GM12878 (cell line): ENCODE results near the gene DENR. TPM values are rescaled to one million over a fixed set of nuclear protein-coding genes. Genes with fewer than 3 reads are reported as not detected.

Experiments
- CBX5 ChIP-seq: sonication (generic); IDR thresholded peaks from 2 replicates; pipeline ENCODE4 v1.6.1; 2016; ENCODE audit warnings: low read depth, moderate library complexity, mild to moderate bottlenecking, inconsistent platforms
- EED ChIP-seq: sonication (generic); IDR thresholded peaks from 2 replicates; pipeline ENCODE4 v1.6.1; 2016; ENCODE audit warnings: antibody characterized with exemption, low read depth
- GABPA ChIP-seq: IDR thresholded peaks from 2 replicates; pipeline ENCODE4 v1.6.1; 2014; ENCODE audit warnings: antibody characterized with exemption, low read depth, mild to moderate bottlenecking, inconsistent platforms
- IRF4 ChIP-seq: IDR thresholded peaks from 2 replicates; pipeline ENCODE4 v1.6.1; 2011; ENCODE audit warnings: low read depth, low read length
- JUNB ChIP-seq: IDR thresholded peaks from 2 replicates; pipeline ENCODE4 v1.6.1; 2016; ENCODE audit warnings: antibody characterized with exemption, mild to moderate bottlenecking
- JUND ChIP-seq: IDR thresholded peaks from 2 replicates; pipeline ENCODE4 v1.6.1; 2012; ENCODE audit warnings: low read depth, mild to moderate bottlenecking, low read length, improper control_type of control experiment, moderate library complexity
- MEF2A ChIP-seq: IDR thresholded peaks from 2 replicates; pipeline ENCODE4 v1.6.1; 2011; ENCODE audit warnings: low read depth, mild to moderate bottlenecking, low read length, moderate library complexity; ENCODE audit not compliant: insufficient read depth
- MEF2B ChIP-seq: fragments of 450-650 bp; IDR thresholded peaks from 2 replicates; pipeline ENCODE4 v1.6.1; 2018; ENCODE audit warnings: mild to moderate bottlenecking, moderate library complexity; ENCODE audit not compliant: partially characterized antibody, poor library complexity, severe bottlenecking
- MTA2 ChIP-seq: fragments of 450-650 bp; IDR thresholded peaks from 2 replicates; pipeline ENCODE4 v1.6.1; 2016; ENCODE audit warnings: low read depth, mild to moderate bottlenecking, moderate library complexity
- PKNOX1 ChIP-seq: fragments of 450-650 bp; IDR thresholded peaks from 2 replicates; pipeline ENCODE4 v1.6.1; 2016; ENCODE audit warnings: mild to moderate bottlenecking
- RELA ChIP-seq: fragments of 450-650 bp; IDR thresholded peaks from 2 replicates; pipeline ENCODE4 v1.8.0; 2014; ENCODE audit warnings: borderline replicate concordance; ENCODE audit not compliant: partially characterized antibody
- RUNX3 ChIP-seq: IDR thresholded peaks from 2 replicates; pipeline ENCODE4 v1.6.1; 2012; ENCODE audit warnings: low read length, inconsistent platforms
- SIN3A ChIP-seq: IDR thresholded peaks from 2 replicates; pipeline ENCODE4 v1.6.1; 2012; ENCODE audit warnings: low read depth, low read length, improper control_type of control experiment
- SREBF2 ChIP-seq: IDR thresholded peaks from 2 replicates; pipeline ENCODE4 v1.6.1; 2012; ENCODE audit warnings: mild to moderate bottlenecking, low read length
- ZNF217 ChIP-seq: fragments of 450-650 bp; IDR thresholded peaks from 2 replicates; pipeline ENCODE4 v1.6.1; 2017; ENCODE audit warnings: antibody characterized with exemption, mild to moderate bottlenecking
- ZNF24 ChIP-seq: fragments of 450-650 bp; IDR thresholded peaks from 2 replicates; pipeline ENCODE4 v1.6.1; 2017; ENCODE audit warnings: antibody characterized with exemption, mild to moderate bottlenecking
- polyA plus RNA-seq, 11 experiments: library from polyadenylated mRNA; depleted of rRNA in 4 of 11; unstranded in 6 of 11; stranded (reverse) in 5 of 11; fragments of >200 nt; fragmentation: Nextera tagmentation in 4 of 11; fragmentation: Illumina TruSeq in 1 of 11; extraction: Ambion mirVana in 4 of 11; extraction: Trizol in 1 of 11; gene quantifications; 1 replicate in 1 of 11; 2 replicates in 10 of 11; pipeline versions ENCODE4 v1.2.1 to v1.2.3, GENCODE V29; 2011 to 2016; ENCODE audit warnings: inconsistent platforms in 2 of 11, missing spikeins in 2 of 11, low read depth in 1 of 11
- total RNA-seq, 4 experiments: library from RNA; depleted of rRNA in 3 of 4; stranded (reverse); fragments of >200 nt in 3 of 4; fragmentation: Illumina TruSeq in 1 of 4; extraction: Trizol in 1 of 4; gene quantifications; 2 replicates each; pipeline versions ENCODE4 v1.2.1 to v1.2.3, GENCODE V29; 2013 to 2021
- TF ChIP-seq, protein P1 (sequence below): fragments of 450-650 bp; IDR thresholded peaks from 2 replicates; pipeline ENCODE4 v1.6.1; 2017; ENCODE audit warnings: low read depth, mild to moderate bottlenecking, moderate library complexity

Gene DENR
- total and polyA plus RNA-seq, 10 of the 15 experiments (the other 5 are each of a cell fraction or from before 2014, with no cell fraction given) = 29.4 to 97.7 (median 58.3) TPM

GRCh38 chr12:122726080-122726558 lies 26.5 kb upstream of the DENR start (continued):
- peak; percentile 69; the same call in 1 of the 2 replicates for TF ChIP-seq ZNF217
- peak; percentile 94 for TF ChIP-seq EED
- 0 out of 2 replicates have a peak, but pooled peaks have one; percentile 55 for TF ChIP-seq JUNB
- TF ChIP-seq IRF4 = 0 out of 2 replicates have a peak, but pooled peaks have one; percentile 14
- peak; percentile 70; the same call in 1 of the 2 replicates for TF ChIP-seq ZNF24
- TF ChIP-seq SIN3A = no peak
- TF ChIP-seq, protein P1, sequence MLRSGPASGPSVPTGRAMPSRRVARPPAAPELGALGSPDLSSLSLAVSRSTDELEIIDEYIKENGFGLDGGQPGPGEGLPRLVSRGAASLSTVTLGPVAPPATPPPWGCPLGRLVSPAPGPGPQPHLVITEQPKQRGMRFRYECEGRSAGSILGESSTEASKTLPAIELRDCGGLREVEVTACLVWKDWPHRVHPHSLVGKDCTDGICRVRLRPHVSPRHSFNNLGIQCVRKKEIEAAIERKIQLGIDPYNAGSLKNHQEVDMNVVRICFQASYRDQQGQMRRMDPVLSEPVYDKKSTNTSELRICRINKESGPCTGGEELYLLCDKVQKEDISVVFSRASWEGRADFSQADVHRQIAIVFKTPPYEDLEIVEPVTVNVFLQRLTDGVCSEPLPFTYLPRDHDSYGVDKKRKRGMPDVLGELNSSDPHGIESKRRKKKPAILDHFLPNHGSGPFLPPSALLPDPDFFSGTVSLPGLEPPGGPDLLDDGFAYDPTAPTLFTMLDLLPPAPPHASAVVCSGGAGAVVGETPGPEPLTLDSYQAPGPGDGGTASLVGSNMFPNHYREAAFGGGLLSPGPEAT = peak; percentile 95
- no peak for TF ChIP-seq CBX5
- no peak for TF ChIP-seq SREBF2
- 0 out of 2 replicates have a peak, but pooled peaks have one; percentile 18 for TF ChIP-seq GABPA
- 0 out of 2 replicates have a peak, but pooled peaks have one; percentile 15 for TF ChIP-seq JUND
- TF ChIP-seq MTA2 = peak; percentile 64; the same call in 1 of the 2 replicates
- peak; percentile 65 for TF ChIP-seq RUNX3
- peak; percentile 80 for TF ChIP-seq MEF2B
- no peak for TF ChIP-seq PKNOX1
- TF ChIP-seq MEF2A = peak; percentile 91
- TF ChIP-seq RELA = no peak
